Liver (tissue), 3 donors: ENCODE measurements around the gene STPG1.

Experiments used
- EGR1 ChIP-seq, 2 donors: IDR thresholded peaks; 2 replicates each; pipeline ENCODE4 v1.6.1; 2016 to 2018; ENCODE audit warnings: antibody characterized with exemption in 2 of 2, low read depth in 2 of 2
- FOXA1 ChIP-seq: IDR thresholded peaks from 2 replicates; pipeline ENCODE4 v1.6.1; 2016; ENCODE audit warnings: antibody characterized with exemption
- GABPA ChIP-seq, 2 donors: IDR thresholded peaks in 1 of 2; conservative IDR thresholded peaks in 1 of 2; 2 replicates each; pipeline ENCODE4 v1.6.1; 2016; ENCODE audit warnings: antibody characterized with exemption in 2 of 2, mild to moderate bottlenecking in 1 of 2, moderate library complexity in 1 of 2
- REST ChIP-seq: IDR thresholded peaks from 2 replicates; pipeline ENCODE4 v1.6.1; 2016; ENCODE audit warnings: antibody characterized with exemption, mild to moderate bottlenecking
- TAF1 ChIP-seq: conservative IDR thresholded peaks from 2 replicates; pipeline ENCODE4 v1.6.1; 2016; ENCODE audit warnings: antibody characterized with exemption, mild to moderate bottlenecking
- YY1 ChIP-seq: IDR thresholded peaks from 2 replicates; pipeline ENCODE4 v1.6.1; 2016; ENCODE audit warnings: antibody characterized with exemption, mild to moderate bottlenecking
- TF ChIP-seq, protein P1 (sequence below): fragments of 150-350 bp; IDR thresholded peaks from 2 replicates; pipeline ENCODE4 v1.5.1; 2017; ENCODE audit warnings: improper control_type of control experiment, low read depth, low read length; ENCODE audit not compliant: missing input control
- TF ChIP-seq, protein P2 (sequence below): IDR thresholded peaks from 2 replicates; pipeline ENCODE4 v1.6.1; 2016; ENCODE audit warnings: antibody characterized with exemption
- TF ChIP-seq, protein P3 (sequence below): IDR thresholded peaks from 2 replicates; pipeline ENCODE4 v1.6.1; 2016; ENCODE audit warnings: antibody characterized with exemption
- donor health status: healthy.
- donor health status: healthy.

- TF ChIP-seq, protein P1, sequence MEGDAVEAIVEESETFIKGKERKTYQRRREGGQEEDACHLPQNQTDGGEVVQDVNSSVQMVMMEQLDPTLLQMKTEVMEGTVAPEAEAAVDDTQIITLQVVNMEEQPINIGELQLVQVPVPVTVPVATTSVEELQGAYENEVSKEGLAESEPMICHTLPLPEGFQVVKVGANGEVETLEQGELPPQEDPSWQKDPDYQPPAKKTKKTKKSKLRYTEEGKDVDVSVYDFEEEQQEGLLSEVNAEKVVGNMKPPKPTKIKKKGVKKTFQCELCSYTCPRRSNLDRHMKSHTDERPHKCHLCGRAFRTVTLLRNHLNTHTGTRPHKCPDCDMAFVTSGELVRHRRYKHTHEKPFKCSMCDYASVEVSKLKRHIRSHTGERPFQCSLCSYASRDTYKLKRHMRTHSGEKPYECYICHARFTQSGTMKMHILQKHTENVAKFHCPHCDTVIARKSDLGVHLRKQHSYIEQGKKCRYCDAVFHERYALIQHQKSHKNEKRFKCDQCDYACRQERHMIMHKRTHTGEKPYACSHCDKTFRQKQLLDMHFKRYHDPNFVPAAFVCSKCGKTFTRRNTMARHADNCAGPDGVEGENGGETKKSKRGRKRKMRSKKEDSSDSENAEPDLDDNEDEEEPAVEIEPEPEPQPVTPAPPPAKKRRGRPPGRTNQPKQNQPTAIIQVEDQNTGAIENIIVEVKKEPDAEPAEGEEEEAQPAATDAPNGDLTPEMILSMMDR: no peak
- TF ChIP-seq REST (no peak), YY1 (no peak), GABPA (IDR thresholded peaks at IDR 0.05 in 1 of 2, conservative IDR thresholded peaks at IDR 0.05 in 1 of 2) (no peak), TAF1 (no peak), EGR1 (IDR thresholded peaks at IDR 0.05; ENCODE audit: low read depth in 2 of 2) (no peak), FOXA1 (no peak)
- TF ChIP-seq, protein P2, sequence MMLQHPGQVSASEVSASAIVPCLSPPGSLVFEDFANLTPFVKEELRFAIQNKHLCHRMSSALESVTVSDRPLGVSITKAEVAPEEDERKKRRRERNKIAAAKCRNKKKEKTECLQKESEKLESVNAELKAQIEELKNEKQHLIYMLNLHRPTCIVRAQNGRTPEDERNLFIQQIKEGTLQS: no peak
- TF ChIP-seq, protein P3, sequence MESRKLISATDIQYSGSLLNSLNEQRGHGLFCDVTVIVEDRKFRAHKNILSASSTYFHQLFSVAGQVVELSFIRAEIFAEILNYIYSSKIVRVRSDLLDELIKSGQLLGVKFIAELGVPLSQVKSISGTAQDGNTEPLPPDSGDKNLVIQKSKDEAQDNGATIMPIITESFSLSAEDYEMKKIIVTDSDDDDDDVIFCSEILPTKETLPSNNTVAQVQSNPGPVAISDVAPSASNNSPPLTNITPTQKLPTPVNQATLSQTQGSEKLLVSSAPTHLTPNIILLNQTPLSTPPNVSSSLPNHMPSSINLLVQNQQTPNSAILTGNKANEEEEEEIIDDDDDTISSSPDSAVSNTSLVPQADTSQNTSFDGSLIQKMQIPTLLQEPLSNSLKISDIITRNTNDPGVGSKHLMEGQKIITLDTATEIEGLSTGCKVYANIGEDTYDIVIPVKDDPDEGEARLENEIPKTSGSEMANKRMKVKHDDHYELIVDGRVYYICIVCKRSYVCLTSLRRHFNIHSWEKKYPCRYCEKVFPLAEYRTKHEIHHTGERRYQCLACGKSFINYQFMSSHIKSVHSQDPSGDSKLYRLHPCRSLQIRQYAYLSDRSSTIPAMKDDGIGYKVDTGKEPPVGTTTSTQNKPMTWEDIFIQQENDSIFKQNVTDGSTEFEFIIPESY: no peak
Observed at GRCh38 chr1:24418898-24419628, 5.5 kb upstream of the STPG1 start.
